Ishikawa (cell line): ENCODE measurements around the gene FDX1.

Source experiments
- TAF1 ChIP-seq: IDR thresholded peaks from 2 replicates; pipeline ENCODE4 v1.6.1; 2012; ENCODE audit warnings: low read depth, mild to moderate bottlenecking
- TEAD4 ChIP-seq: IDR thresholded peaks from 2 replicates; pipeline ENCODE4 v1.6.1; 2012
- YY1 ChIP-seq: IDR thresholded peaks from 2 replicates; pipeline ENCODE4 v1.6.1; 2012; ENCODE audit warnings: low read depth
- TF ChIP-seq, protein P1 (sequence below): IDR thresholded peaks from 2 replicates; pipeline ENCODE4 v1.6.1; 2012

DNA sequence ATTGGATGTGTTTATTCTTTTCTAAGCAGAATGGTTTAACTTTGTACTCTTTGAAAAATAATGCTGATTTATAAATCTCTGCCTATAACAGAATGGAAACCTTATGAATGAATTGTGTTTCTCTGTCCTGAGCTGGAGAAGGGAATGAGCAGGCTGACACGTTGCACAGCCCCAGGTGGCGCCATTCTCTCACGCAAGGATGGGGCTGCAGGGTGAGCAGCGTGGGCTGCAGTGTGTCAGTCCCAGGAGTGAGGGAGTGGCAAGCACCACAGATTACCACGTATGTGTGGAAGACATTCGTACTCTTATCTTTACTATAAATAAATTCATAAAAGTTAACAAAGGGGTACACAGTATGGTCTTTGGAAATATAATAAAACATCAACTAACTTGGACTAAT is 33.4 kb downstream of the FDX1 start:
- TF ChIP-seq, protein P1, sequence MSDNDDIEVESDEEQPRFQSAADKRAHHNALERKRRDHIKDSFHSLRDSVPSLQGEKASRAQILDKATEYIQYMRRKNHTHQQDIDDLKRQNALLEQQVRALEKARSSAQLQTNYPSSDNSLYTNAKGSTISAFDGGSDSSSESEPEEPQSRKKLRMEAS = no peak
- TF ChIP-seq YY1 (no peak), TEAD4 (no peak), TAF1 (no peak)
